Ectodermal cell (in vitro differentiated cells): ENCODE data around the gene FSTL4.

Source experiments
- H3K27ac ChIP-seq: 2 replicates; pipeline ENCODE4 v1.7.0; 2013; ENCODE audit warnings: mild to moderate bottlenecking, low read depth, low read length; ENCODE audit not compliant: insufficient read depth, poor library complexity, severe bottlenecking
- H3K27me3 ChIP-seq: 2 replicates; pipeline ENCODE4 v1.7.0; 2013; ENCODE audit warnings: mild to moderate bottlenecking, low read length; ENCODE audit not compliant: insufficient read depth, control insufficient read depth, poor library complexity, severe bottlenecking
- H3K36me3 ChIP-seq: one replicate; pipeline ENCODE4 v1.7.0; 2013; ENCODE audit warnings: low read length; ENCODE audit not compliant: control insufficient read depth, insufficient read depth
- H3K4me1 ChIP-seq: one replicate; pipeline ENCODE4 v1.7.0; 2013; ENCODE audit warnings: low read length; ENCODE audit not compliant: control insufficient read depth, insufficient read depth
- H3K4me3 ChIP-seq: 2 replicates; pipeline ENCODE4 v1.7.0; 2013; ENCODE audit warnings: low read depth, low read length, control low read depth; ENCODE audit not compliant: insufficient read depth
- H3K9me3 ChIP-seq: 2 replicates; pipeline ENCODE4 v1.7.0; 2013; ENCODE audit warnings: mild to moderate bottlenecking, low read length, moderate library complexity; ENCODE audit not compliant: control insufficient read depth
- WGBS, 2 experiments: methylation state at CpG; one replicate each; pipeline ENCODE4 v1.1.7; 2013; ENCODE audit warnings: missing lambda C conversion rate in 2 of 2; 5-methylcytosine and 5-hydroxymethylcytosine counted together

FSTL4 gene

GRCh38 chr5:133277744-133278143 lies 334.6 kb downstream of the FSTL4 start:
- H3K4me3 ChIP-seq: no peak overlapping the region
- peaks cover 6% of the 10 kb centered on the region for H3K4me1 ChIP-seq
- no peak overlapping the region for H3K27ac ChIP-seq
- no peaks in the 10 kb centered on the region for H3K27me3 ChIP-seq
- H3K36me3 ChIP-seq: no peaks in the 10 kb centered on the region
- H3K9me3 ChIP-seq: no peaks in the 10 kb centered on the region
- WGBS, 2 experiments: 93 to 94% methylated on average over 8 of the region's 8 CpGs

DNA sequence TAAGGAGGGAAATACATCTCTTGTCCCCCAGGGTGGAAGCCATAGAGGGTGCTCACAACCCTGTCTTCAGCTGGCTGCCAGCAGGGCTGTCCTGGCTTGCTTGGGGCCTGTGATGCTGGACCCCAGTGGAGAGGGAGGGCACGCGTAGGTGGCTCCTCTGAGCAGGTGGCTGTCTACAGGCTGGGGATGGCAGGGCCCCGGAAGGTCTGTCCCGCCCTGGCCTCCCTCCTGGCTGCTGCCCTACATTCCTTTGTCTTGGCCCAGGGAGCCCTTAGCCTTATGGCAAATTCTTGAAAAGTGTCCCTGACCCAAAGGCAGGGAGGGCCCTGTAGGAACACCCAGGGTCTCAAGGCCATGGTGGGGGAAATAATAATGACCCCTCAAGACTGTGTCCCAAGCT lies 336.2 kb downstream of the FSTL4 start:
- Histone ChIP-seq H3K27me3 (no peaks in the 10 kb centered on the region), H3K4me3 (no peak overlapping the region), H3K27ac (no peak overlapping the region), H3K36me3 (no peaks in the 10 kb centered on the region), H3K4me1 (peaks cover 6% of the 10 kb centered on the region), H3K9me3 (no peaks in the 10 kb centered on the region)
- WGBS, 2 experiments: 80 to 91% methylated on average over 4 of the region's 4 CpGs

- no peak overlapping the region for H3K4me3 ChIP-seq
- no peaks in the 10 kb centered on the region for H3K36me3 ChIP-seq
- H3K4me1 ChIP-seq: peaks cover 6% of the 10 kb centered on the region
- H3K9me3 ChIP-seq: no peaks in the 10 kb centered on the region
- WGBS, 2 experiments: 84 to 88% methylated on average over 4 to 7 of the region's 7 CpGs
- no peak overlapping the region for H3K27ac ChIP-seq
- no peaks in the 10 kb centered on the region for H3K27me3 ChIP-seq
These were observed 336.7 kb downstream of the FSTL4 start for GRCh38 chr5:133275631-133276030.

- WGBS, 2 experiments: 28 to 58% methylated on average over 5 of the region's 5 CpGs
These were observed 337.8 kb downstream of the FSTL4 start for GRCh38 chr5:133274597-133274935.

DNA sequence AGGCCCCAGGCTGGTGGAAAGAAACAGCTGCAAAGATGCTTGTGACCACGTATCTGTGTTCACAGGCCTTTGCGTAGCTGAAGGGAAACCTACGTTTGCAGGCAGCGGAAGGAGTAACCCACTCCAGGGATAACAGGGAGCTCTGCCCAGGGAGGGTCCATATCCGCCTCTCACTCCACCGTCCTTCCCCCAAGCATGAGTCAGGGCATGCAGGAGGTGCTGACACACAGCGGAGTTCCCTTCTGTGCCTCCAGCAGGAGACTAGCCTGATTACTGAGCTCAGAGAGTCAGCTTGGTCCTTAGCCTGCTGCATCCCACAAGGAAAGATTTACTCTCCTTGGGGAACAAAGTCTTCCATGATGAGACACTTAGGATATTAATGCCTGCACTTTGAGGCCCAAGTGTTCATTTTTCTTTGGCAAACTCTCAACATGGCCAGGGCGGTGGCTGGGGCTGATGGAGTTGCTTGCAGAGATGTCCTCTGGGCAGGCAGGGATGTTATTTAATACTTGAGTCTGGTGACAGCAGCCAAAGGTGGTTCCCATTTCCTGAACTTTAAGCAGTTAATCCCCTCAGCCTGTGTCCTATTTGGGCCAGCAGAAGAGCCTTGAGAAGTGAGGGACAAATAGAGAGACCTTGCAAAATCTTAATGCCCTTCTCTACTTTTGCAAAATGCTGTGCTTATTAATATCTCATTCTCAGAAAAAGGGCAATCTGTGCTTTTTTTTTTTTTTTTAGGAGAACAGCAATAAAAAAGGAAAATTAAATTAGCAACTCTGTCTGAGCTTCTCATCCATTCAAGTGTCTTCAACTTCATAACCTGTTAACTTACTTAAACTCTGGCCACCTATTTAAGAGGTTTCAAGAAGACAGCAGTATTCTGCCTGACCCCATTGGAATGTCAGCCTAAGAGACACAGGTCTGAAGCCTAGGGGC lies 338.4 kb downstream of the FSTL4 start:
- no peaks in the 10 kb centered on the region for H3K9me3 ChIP-seq
- peaks cover 6% of the 10 kb centered on the region for H3K4me1 ChIP-seq
- no peak overlapping the region for H3K27ac ChIP-seq
- 79 to 80% methylated on average over 8 of the region's 8 CpGs for WGBS, 2 experiments
- no peak overlapping the region for H3K4me3 ChIP-seq
- no peaks in the 10 kb centered on the region for H3K36me3 ChIP-seq
- no peaks in the 10 kb centered on the region for H3K27me3 ChIP-seq

More at GRCh38 chr5:133274597-133274935, 337.8 kb downstream of the FSTL4 start:
- Histone ChIP-seq H3K9me3 (no peaks in the 10 kb centered on the region), H3K27me3 (no peaks in the 10 kb centered on the region), H3K36me3 (no peaks in the 10 kb centered on the region), H3K4me3 (no peak overlapping the region), H3K4me1 (peaks cover 6% of the 10 kb centered on the region), H3K27ac (no peak overlapping the region)

GRCh38 chr5:133272345-133272744 lies 340.0 kb downstream of the FSTL4 start:
- Histone ChIP-seq H3K27me3 (no peaks in the 10 kb centered on the region), H3K9me3 (no peaks in the 10 kb centered on the region), H3K4me3 (no peak overlapping the region), H3K36me3 (no peaks in the 10 kb centered on the region), H3K27ac (no peak overlapping the region), H3K4me1 (peaks cover 6% of the 10 kb centered on the region)
- 94 to 95% methylated on average over 16 of the region's 16 CpGs for WGBS, 2 experiments

DNA sequence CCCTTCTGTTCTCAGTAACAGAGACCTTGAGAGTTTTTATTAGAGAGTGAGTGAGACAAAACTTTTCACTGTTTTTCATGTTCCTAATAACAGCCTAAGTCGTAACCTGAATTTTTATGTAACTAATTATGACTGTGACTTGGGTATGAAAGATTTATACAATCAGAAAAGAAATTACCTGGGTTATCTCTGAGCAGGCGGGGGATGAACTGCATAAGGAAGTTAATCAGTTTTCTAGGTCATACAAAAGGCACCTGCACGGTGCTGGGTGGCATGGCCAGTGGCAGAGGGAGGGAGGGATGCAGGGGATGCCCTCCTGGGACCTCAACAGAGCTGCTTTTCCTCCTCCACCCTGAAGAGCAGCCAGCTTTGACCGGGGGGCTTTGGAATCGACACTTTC lies 340.7 kb downstream of the FSTL4 start:
- Histone ChIP-seq H3K4me1 (peaks cover 6% of the 10 kb centered on the region), H3K27me3 (no peaks in the 10 kb centered on the region)
- WGBS, 2 experiments: 91 to 93% methylated on average over 4 to 5 of the region's 5 CpGs

GRCh38 chr5:133269691-133270090 lies 342.6 kb downstream of the FSTL4 start:
- no peak overlapping the region for H3K4me3 ChIP-seq
- H3K9me3 ChIP-seq: no peaks in the 10 kb centered on the region
- peaks cover 6% of the 10 kb centered on the region for H3K4me1 ChIP-seq
- 96 to 98% methylated on average over 5 of the region's 5 CpGs for whole genome bisulfite sequencing, 2 experiments
- no peak overlapping the region for H3K27ac ChIP-seq
- H3K36me3 ChIP-seq: no peaks in the 10 kb centered on the region
- H3K27me3 ChIP-seq: no peaks in the 10 kb centered on the region

More for the DNA sequence above, 340.7 kb downstream of the FSTL4 start:
- Histone ChIP-seq H3K27ac (no peak overlapping the region), H3K4me3 (no peak overlapping the region), H3K9me3 (no peaks in the 10 kb centered on the region), H3K36me3 (no peaks in the 10 kb centered on the region)

GRCh38 chr5:133267601-133268000 lies 344.7 kb downstream of the FSTL4 start:
- 88% methylated on average over 1 of the region's 1 CpG for WGBS, 2 experiments
- Histone ChIP-seq H3K4me3 (no peak overlapping the region), H3K27me3 (no peaks in the 10 kb centered on the region), H3K36me3 (no peaks in the 10 kb centered on the region), H3K4me1 (no peaks in the 10 kb centered on the region), H3K9me3 (no peaks in the 10 kb centered on the region), H3K27ac (no peak overlapping the region)

DNA sequence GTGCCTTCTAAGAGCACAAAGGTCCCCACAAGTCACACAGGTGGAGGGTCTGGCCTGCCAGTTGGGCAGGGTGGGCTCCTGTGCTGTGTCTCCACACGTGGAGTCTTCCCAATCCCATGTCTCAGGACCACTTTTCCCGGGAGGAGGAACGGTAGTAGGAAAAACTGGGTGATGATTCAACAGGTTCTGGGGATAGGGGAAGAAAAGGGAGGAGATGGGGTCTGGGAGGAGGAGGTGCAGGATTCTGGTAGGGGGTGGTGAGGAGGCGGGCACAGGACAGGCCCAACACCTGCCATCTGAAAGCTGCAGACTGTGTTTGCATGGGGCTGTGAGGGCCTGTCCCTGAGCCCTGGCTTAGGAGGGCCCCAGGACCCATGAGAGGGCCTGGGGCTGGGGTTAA lies 345.4 kb downstream of the FSTL4 start:
- H3K9me3 ChIP-seq: no peaks in the 10 kb centered on the region
- H3K4me1 ChIP-seq: no peaks in the 10 kb centered on the region
- H3K36me3 ChIP-seq: no peaks in the 10 kb centered on the region
- WGBS, 2 experiments: 95 to 97% methylated on average over 4 of the region's 4 CpGs
- no peak overlapping the region for H3K27ac ChIP-seq
- no peaks in the 10 kb centered on the region for H3K27me3 ChIP-seq
- no peak overlapping the region for H3K4me3 ChIP-seq
